GM12878 (cell line): ENCODE results near the gene EIF2D.

ENCODE experiments used
- CBFB ChIP-seq: IDR thresholded peaks from 2 replicates; pipeline ENCODE4 v1.6.1; 2016; ENCODE audit warnings: antibody characterized with exemption, low read depth
- EZH2 ChIP-seq: IDR thresholded peaks from 2 replicates; pipeline ENCODE4 v1.6.1; 2012; ENCODE audit warnings: low read depth, mild to moderate bottlenecking, control low read depth, inconsistent platforms, low read length, borderline replicate concordance; ENCODE audit not compliant: control insufficient read depth
- GABPA ChIP-seq: IDR thresholded peaks from 2 replicates; pipeline ENCODE4 v1.6.1; 2014; ENCODE audit warnings: antibody characterized with exemption, low read depth, mild to moderate bottlenecking, inconsistent platforms
- KDM1A ChIP-seq: fragments of 200-600 bp; sonication (generic); IDR thresholded peaks from 2 replicates; pipeline ENCODE4 v1.6.1; 2016; ENCODE audit warnings: borderline replicate concordance
- POLR2A ChIP-seq: IDR thresholded peaks from 2 replicates; pipeline ENCODE4 v1.6.1; 2011; ENCODE audit warnings: low read depth, mild to moderate bottlenecking, low read length
- RFX5 ChIP-seq: IDR thresholded peaks from 2 replicates; pipeline ENCODE4 v1.6.1; 2011; ENCODE audit warnings: low read depth, low read length, improper control_type of control experiment
- SIN3A ChIP-seq: IDR thresholded peaks from 2 replicates; pipeline ENCODE4 v1.6.1; 2012; ENCODE audit warnings: low read depth, low read length, improper control_type of control experiment
- TCF7 ChIP-seq: IDR thresholded peaks from 2 replicates; pipeline ENCODE4 v1.6.1; 2014; ENCODE audit warnings: antibody characterized with exemption, borderline replicate concordance
- TF ChIP-seq, protein P1 (sequence below): IDR thresholded peaks from 2 replicates; pipeline ENCODE4 v1.6.1; 2012; ENCODE audit warnings: low read depth, low read length, improper control_type of control experiment
- TF ChIP-seq, protein P2 (sequence below), 3 experiments: IDR thresholded peaks in 2 of 3; conservative IDR thresholded peaks in 1 of 3; 2 replicates each; pipeline ENCODE4 v1.5.1; 2011; ENCODE audit warnings: low read depth in 3 of 3, low read length in 3 of 3, mild to moderate bottlenecking in 3 of 3, control low read depth in 2 of 3, moderate library complexity in 2 of 3, inconsistent platforms in 1 of 3, mixed read lengths in 1 of 3; ENCODE audit not compliant: control insufficient read depth in 2 of 3, insufficient read depth in 1 of 3; ENCODE audit errors: extremely low read depth in 1 of 3
- TF ChIP-seq, protein P3 (sequence below): IDR thresholded peaks from 2 replicates; pipeline ENCODE4 v1.6.1; 2012; ENCODE audit warnings: low read length, inconsistent platforms
- TF ChIP-seq, protein P4 (sequence below): fragments of 450-650 bp; IDR thresholded peaks from 2 replicates; pipeline ENCODE4 v1.6.1; 2018; ENCODE audit warnings: borderline replicate concordance, mild to moderate bottlenecking; ENCODE audit not compliant: partially characterized antibody
- TF ChIP-seq, protein P5 (sequence below): IDR thresholded peaks from 2 replicates; pipeline ENCODE4 v1.6.1; 2012; ENCODE audit warnings: mild to moderate bottlenecking, low read depth, low read length
- TF ChIP-seq, protein P6 (sequence below): fragments of 450-650 bp; formaldehyde crosslinking; IDR thresholded peaks from 2 replicates; pipeline ENCODE4 v1.4.0; 2020; ENCODE audit warnings: mild to moderate bottlenecking, moderate library complexity

DNA sequence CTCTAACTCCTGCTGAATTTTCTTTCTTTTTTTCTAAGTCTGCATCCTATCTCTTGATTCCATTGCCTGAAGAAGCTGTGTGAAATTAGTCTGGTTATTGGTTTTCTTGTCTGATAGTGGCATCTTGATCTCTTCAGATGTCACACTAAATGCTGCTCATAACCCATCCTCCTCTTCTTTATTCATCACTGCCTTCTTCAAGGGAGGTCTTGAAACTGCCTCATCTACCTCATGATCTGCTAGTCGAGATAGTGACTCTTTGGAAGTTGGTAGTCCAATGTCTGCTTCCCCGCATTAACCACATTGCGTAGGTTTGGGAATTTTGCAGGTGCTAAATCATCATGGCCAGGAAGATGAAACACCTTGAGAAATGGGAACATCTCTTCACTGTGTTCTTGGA, 38.7 kb upstream of the EIF2D start:
- TF ChIP-seq, protein P1, sequence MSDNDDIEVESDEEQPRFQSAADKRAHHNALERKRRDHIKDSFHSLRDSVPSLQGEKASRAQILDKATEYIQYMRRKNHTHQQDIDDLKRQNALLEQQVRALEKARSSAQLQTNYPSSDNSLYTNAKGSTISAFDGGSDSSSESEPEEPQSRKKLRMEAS: no peak
- TF ChIP-seq RFX5 (no peak), KDM1A (no peak), GABPA (no peak), TCF7 (no peak), EZH2 (no peak), SIN3A (no peak), POLR2A (no peak), CBFB (no peak)
- TF ChIP-seq, protein P2, sequence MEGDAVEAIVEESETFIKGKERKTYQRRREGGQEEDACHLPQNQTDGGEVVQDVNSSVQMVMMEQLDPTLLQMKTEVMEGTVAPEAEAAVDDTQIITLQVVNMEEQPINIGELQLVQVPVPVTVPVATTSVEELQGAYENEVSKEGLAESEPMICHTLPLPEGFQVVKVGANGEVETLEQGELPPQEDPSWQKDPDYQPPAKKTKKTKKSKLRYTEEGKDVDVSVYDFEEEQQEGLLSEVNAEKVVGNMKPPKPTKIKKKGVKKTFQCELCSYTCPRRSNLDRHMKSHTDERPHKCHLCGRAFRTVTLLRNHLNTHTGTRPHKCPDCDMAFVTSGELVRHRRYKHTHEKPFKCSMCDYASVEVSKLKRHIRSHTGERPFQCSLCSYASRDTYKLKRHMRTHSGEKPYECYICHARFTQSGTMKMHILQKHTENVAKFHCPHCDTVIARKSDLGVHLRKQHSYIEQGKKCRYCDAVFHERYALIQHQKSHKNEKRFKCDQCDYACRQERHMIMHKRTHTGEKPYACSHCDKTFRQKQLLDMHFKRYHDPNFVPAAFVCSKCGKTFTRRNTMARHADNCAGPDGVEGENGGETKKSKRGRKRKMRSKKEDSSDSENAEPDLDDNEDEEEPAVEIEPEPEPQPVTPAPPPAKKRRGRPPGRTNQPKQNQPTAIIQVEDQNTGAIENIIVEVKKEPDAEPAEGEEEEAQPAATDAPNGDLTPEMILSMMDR (IDR thresholded peaks at IDR 0.05 in 2 of 3, conservative IDR thresholded peaks at IDR 0.05 in 1 of 3; ENCODE audit: control insufficient read depth in 2 of 3, extremely low read depth in 1 of 3, insufficient read depth in 1 of 3, low read depth in 3 of 3, low read length in 3 of 3): no peak
- TF ChIP-seq, protein P3, sequence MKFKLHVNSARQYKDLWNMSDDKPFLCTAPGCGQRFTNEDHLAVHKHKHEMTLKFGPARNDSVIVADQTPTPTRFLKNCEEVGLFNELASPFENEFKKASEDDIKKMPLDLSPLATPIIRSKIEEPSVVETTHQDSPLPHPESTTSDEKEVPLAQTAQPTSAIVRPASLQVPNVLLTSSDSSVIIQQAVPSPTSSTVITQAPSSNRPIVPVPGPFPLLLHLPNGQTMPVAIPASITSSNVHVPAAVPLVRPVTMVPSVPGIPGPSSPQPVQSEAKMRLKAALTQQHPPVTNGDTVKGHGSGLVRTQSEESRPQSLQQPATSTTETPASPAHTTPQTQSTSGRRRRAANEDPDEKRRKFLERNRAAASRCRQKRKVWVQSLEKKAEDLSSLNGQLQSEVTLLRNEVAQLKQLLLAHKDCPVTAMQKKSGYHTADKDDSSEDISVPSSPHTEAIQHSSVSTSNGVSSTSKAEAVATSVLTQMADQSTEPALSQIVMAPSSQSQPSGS: no peak
- TF ChIP-seq, protein P4, sequence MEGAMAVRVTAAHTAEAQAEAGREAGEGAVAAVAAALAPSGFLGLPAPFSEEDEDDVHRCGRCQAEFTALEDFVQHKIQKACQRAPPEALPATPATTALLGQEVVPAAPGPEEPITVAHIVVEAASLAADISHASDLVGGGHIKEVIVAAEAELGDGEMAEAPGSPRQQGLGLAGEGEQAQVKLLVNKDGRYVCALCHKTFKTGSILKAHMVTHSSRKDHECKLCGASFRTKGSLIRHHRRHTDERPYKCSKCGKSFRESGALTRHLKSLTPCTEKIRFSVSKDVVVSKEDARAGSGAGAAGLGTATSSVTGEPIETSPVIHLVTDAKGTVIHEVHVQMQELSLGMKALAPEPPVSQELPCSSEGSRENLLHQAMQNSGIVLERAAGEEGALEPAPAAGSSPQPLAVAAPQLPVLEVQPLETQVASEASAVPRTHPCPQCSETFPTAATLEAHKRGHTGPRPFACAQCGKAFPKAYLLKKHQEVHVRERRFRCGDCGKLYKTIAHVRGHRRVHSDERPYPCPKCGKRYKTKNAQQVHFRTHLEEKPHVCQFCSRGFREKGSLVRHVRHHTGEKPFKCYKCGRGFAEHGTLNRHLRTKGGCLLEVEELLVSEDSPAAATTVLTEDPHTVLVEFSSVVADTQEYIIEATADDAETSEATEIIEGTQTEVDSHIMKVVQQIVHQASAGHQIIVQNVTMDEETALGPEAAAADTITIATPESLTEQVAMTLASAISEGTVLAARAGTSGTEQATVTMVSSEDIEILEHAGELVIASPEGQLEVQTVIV: no peak
- TF ChIP-seq, protein P5, sequence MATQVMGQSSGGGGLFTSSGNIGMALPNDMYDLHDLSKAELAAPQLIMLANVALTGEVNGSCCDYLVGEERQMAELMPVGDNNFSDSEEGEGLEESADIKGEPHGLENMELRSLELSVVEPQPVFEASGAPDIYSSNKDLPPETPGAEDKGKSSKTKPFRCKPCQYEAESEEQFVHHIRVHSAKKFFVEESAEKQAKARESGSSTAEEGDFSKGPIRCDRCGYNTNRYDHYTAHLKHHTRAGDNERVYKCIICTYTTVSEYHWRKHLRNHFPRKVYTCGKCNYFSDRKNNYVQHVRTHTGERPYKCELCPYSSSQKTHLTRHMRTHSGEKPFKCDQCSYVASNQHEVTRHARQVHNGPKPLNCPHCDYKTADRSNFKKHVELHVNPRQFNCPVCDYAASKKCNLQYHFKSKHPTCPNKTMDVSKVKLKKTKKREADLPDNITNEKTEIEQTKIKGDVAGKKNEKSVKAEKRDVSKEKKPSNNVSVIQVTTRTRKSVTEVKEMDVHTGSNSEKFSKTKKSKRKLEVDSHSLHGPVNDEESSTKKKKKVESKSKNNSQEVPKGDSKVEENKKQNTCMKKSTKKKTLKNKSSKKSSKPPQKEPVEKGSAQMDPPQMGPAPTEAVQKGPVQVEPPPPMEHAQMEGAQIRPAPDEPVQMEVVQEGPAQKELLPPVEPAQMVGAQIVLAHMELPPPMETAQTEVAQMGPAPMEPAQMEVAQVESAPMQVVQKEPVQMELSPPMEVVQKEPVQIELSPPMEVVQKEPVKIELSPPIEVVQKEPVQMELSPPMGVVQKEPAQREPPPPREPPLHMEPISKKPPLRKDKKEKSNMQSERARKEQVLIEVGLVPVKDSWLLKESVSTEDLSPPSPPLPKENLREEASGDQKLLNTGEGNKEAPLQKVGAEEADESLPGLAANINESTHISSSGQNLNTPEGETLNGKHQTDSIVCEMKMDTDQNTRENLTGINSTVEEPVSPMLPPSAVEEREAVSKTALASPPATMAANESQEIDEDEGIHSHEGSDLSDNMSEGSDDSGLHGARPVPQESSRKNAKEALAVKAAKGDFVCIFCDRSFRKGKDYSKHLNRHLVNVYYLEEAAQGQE: no peak
- TF ChIP-seq, protein P6, sequence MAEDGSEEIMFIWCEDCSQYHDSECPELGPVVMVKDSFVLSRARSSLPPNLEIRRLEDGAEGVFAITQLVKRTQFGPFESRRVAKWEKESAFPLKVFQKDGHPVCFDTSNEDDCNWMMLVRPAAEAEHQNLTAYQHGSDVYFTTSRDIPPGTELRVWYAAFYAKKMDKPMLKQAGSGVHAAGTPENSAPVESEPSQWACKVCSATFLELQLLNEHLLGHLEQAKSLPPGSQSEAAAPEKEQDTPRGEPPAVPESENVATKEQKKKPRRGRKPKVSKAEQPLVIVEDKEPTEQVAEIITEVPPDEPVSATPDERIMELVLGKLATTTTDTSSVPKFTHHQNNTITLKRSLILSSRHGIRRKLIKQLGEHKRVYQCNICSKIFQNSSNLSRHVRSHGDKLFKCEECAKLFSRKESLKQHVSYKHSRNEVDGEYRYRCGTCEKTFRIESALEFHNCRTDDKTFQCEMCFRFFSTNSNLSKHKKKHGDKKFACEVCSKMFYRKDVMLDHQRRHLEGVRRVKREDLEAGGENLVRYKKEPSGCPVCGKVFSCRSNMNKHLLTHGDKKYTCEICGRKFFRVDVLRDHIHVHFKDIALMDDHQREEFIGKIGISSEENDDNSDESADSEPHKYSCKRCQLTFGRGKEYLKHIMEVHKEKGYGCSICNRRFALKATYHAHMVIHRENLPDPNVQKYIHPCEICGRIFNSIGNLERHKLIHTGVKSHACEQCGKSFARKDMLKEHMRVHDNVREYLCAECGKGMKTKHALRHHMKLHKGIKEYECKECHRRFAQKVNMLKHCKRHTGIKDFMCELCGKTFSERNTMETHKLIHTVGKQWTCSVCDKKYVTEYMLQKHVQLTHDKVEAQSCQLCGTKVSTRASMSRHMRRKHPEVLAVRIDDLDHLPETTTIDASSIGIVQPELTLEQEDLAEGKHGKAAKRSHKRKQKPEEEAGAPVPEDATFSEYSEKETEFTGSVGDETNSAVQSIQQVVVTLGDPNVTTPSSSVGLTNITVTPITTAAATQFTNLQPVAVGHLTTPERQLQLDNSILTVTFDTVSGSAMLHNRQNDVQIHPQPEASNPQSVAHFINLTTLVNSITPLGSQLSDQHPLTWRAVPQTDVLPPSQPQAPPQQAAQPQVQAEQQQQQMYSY (CRISPR knock-in tag): no peak
